Head of caudate nucleus (tissue), 42 donors: Measurements from ENCODE around the gene IL37.

Source experiments
- DNase-seq, 42 donors: peaks; one replicate each; pipeline versions ENCODE4 v3.0.0 to v3.0.0-alpha.2; 2020 to 2021; ENCODE audit warnings: mixed read lengths in 7 of 42
- intact Hi-C: fragments of 100-400 bp; cut with DNase I; formaldehyde crosslinking; loops from one replicate; pipeline ENCODE4 v1.15.0; 2022

The IL37 gene

GRCh38 chr2:112946086-112946485 lies 35.1 kb downstream of the IL37 start:
- intact Hi-C loops, result no loop called here
- DNase-seq, result no peak

- intact Hi-C loops, result no loop called here
These were observed 36.4 kb downstream of the IL37 start for GRCh38 chr2:112947374-112947773.

GRCh38 chr2:112949456-112949855 lies 38.5 kb downstream of the IL37 start:
- DNase-seq, result no peak
- intact Hi-C loops, result no loop called here

More at GRCh38 chr2:112947374-112947773, 36.4 kb downstream of the IL37 start:
- no peak for DNase-seq

GRCh38 chr2:112954364-112954763 lies 43.4 kb downstream of the IL37 start:
- intact Hi-C loops, result no loop called here
- no peak for DNase-seq

GRCh38 chr2:112957511-112957910 lies 46.5 kb downstream of the IL37 start:
- intact Hi-C loops, result no loop called here

GRCh38 chr2:112958428-112959108 lies 47.6 kb downstream of the IL37 start:
- DNase-seq, result peak in 23 of 42 donors; percentile 9 to 67 (median 35)
- intact Hi-C loops, result no loop called here

More at GRCh38 chr2:112957511-112957910, 46.5 kb downstream of the IL37 start:
- DNase-seq, result no peak

GRCh38 chr2:112959109-112959812 lies 48.3 kb downstream of the IL37 start:
- no peak for DNase-seq
- intact Hi-C loops, result no loop called here

- intact Hi-C loops, result no loop called here
- no peak for DNase-seq
These were observed 49.4 kb downstream of the IL37 start for GRCh38 chr2:112960230-112960825.

GRCh38 chr2:112962308-112963175 lies 51.6 kb downstream of the IL37 start:
- DNase-seq, result no peak
- intact Hi-C loops, result no loop called here

- no peak for DNase-seq
- intact Hi-C loops, result no loop called here
These were observed 56.1 kb downstream of the IL37 start for GRCh38 chr2:112967023-112967422.
